ENCODE measurements around the gene PTPRM. TPM values are rescaled to one million over a fixed set of nuclear protein-coding genes. Genes with fewer than 3 reads are reported as not detected.

PTPRM gene
- total and polyA plus RNA-seq, 2 of the 4 experiments (the other 2 are of a cell fraction): 28.3 to 51.2 TPM

GRCh38 chr18:7726522-7726921 lies 159.4 kb downstream of the PTPRM start:
- Histone ChIP-seq H3K36me3 (ENCODE audit: control insufficient read depth, insufficient read depth, low read length) (no peaks in the 10 kb centered on the region), H4K20me1 (ENCODE audit: insufficient read depth, low read length) (no peaks in the 10 kb centered on the region), H2AK9ac (replicated peaks; ENCODE audit: low read depth, low read length, poor library complexity) (no peak overlapping the region), H4K8ac (ENCODE audit: low read depth in 2 of 2, low read length in 2 of 2) (no peak overlapping the region), H3K56ac (ENCODE audit: extremely low read depth, insufficient read depth, low read length) (no peak overlapping the region), H3K27ac (ENCODE audit: insufficient read depth, low read length) (no peak overlapping the region), H3K9me3 (ENCODE audit: control insufficient read depth, insufficient read depth, low read length) (no peaks in the 10 kb centered on the region), H3K27me3 (ENCODE audit: control insufficient read depth, insufficient read depth, low read length) (no peaks in the 10 kb centered on the region), H3K23ac (ENCODE audit: low read depth, low read length) (no peak overlapping the region), H3K9ac (ENCODE audit: low read depth, low read length) (no peak overlapping the region), H2AFZ (replicated peaks; ENCODE audit: low read length, poor library complexity) (no peak overlapping the region), H3K4me1 (ENCODE audit: control insufficient read depth, insufficient read depth, low read length) (no peaks in the 10 kb centered on the region), H2BK5ac (ENCODE audit: low read depth, low read length, poor library complexity, severe bottlenecking) (no peak overlapping the region), H2BK120ac (ENCODE audit: low read depth, low read length) (no peak overlapping the region), H2BK15ac (ENCODE audit: low read depth, low read length) (no peak overlapping the region), H3K18ac (ENCODE audit: low read depth, low read length) (no peak overlapping the region), H3K14ac (replicated peaks; ENCODE audit: low read depth, low read length) (no peak overlapping the region), H4K5ac (ENCODE audit: low read depth, low read length) (no peak overlapping the region), H2AK5ac (ENCODE audit: low read depth, low read length) (no peak overlapping the region), H3K4ac (ENCODE audit: low read depth, low read length) (no peak overlapping the region), H3K9me1 (ENCODE audit: insufficient read depth, low read length) (no peaks in the 10 kb centered on the region), H3K4me3 (ENCODE audit: insufficient read depth, low read depth, low read length) (no peak overlapping the region), H3K4me2 (ENCODE audit: low read depth, low read length) (no peak overlapping the region), H4K91ac (ENCODE audit: insufficient read depth, low read depth, low read length) (no peak overlapping the region), H2BK20ac (ENCODE audit: low read depth, low read length) (no peak overlapping the region), H3K79me1 (ENCODE audit: low read depth in 1 of 2, low read length in 2 of 2) (peaks cover 0 to 12% of the 10 kb centered on the region in 2 experiments; a peak in 2 of 4 replicates)
- intact Hi-C loops (cut with micrococcal nuclease): no loop called here
- DNase-seq: no peak
- WGBS, 2 experiments (ENCODE audit: extremely low coverage in 2 of 2, insufficient read length in 1 of 2): no CpG with 5 or more reads among the region's 2 CpGs
- in situ Hi-C loops (cut with MboI; ENCODE audit: low sequenced_read_pairs): no loop called here
- ChIA-PET CTCF (no interaction called here), POLR2A (ENCODE audit: unreplicated experiment) (no interaction called here)
- TF ChIP-seq MAZ (IDR thresholded peaks at IDR 0.05; ENCODE audit: borderline replicate concordance, low read depth, low read length) (no peak), NFE2L2 (IDR thresholded peaks at IDR 0.05; ENCODE audit: low read depth, low read length) (no peak), POLR2A (IDR thresholded peaks at IDR 0.05; ENCODE audit: low read depth, low read length) (no peak), RAD21 (IDR thresholded peaks at IDR 0.05; ENCODE audit: low read length) (no peak), FOS (IDR thresholded peaks at IDR 0.05; ENCODE audit: low read depth, low read length) (no peak), RFX5 (IDR thresholded peaks at IDR 0.05; ENCODE audit: low read depth, low read length) (no peak), CEBPB (IDR thresholded peaks at IDR 0.05; ENCODE audit: low read depth, low read length) (no peak), MAFK (IDR thresholded peaks at IDR 0.05; ENCODE audit: low read depth, low read length) (no peak), MXI1 (IDR thresholded peaks at IDR 0.05; ENCODE audit: borderline replicate concordance, low read depth, low read length) (no peak), RCOR1 (IDR thresholded peaks at IDR 0.05; ENCODE audit: insufficient replicate concordance, low read length) (no peak), ELK1 (IDR thresholded peaks at IDR 0.05; ENCODE audit: borderline replicate concordance, low read depth, low read length) (no peak), USF2 (IDR thresholded peaks at IDR 0.05; ENCODE audit: low read depth, low read length) (no peak), BHLHE40 (IDR thresholded peaks at IDR 0.05; ENCODE audit: low read depth, low read length) (no peak), CTCF (conservative IDR thresholded peaks at IDR 0.05; ENCODE audit: low read depth, low read length) (no peak), SMC3 (IDR thresholded peaks at IDR 0.05; ENCODE audit: low read depth, low read length) (no peak), CHD1 (IDR thresholded peaks at IDR 0.05; ENCODE audit: low read depth, low read length) (no peak)
- no peak for ATAC-seq (ENCODE audit: low read depth)
- BruUV-seq (replicated peaks): no TSS peak
- dilution Hi-C loops (cut with HindIII; ENCODE audit: low sequenced_read_pairs, unreplicated experiment): no loop called here
